Cortex of kidney (tissue), 1 donor: ENCODE measurements around the gene CD1C.
"Not testable (repeated sequence)": the region's sequence is repeated elsewhere in the genome, so short reads cannot be mapped to it uniquely, and the experiment has no call there.

ENCODE experiments used
- DNase-seq: peaks from one replicate; lab custom pipeline; 2025; lab: John Stamatoyannopoulos, UW

CD1C gene

GRCh38 chr1:158329300-158329699 lies 39.6 kb downstream of the CD1C start:
- DNase-seq = no peak

- no peak for DNase-seq
These were observed 40.0 kb downstream of the CD1C start for GRCh38 chr1:158329733-158330132.

- no peak for DNase-seq
These were observed 40.8 kb downstream of the CD1C start for GRCh38 chr1:158330391-158331105.

DNA sequence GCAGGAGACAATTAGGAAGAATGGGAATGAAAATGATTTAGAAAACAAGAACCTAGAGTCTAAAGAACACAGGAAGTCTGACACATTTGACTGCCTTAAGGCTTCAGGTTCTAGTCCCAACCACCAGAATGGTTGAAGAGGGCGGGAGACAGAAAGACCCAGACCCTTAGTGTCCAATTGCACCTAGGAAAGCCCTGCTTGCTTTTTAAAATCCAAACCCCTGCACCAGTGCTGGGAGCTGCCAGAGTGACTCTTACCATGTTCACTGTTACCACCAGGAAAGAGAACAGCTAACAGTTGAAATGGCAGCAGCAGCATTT lies 41.3 kb downstream of the CD1C start:
- no peak for DNase-seq

DNA sequence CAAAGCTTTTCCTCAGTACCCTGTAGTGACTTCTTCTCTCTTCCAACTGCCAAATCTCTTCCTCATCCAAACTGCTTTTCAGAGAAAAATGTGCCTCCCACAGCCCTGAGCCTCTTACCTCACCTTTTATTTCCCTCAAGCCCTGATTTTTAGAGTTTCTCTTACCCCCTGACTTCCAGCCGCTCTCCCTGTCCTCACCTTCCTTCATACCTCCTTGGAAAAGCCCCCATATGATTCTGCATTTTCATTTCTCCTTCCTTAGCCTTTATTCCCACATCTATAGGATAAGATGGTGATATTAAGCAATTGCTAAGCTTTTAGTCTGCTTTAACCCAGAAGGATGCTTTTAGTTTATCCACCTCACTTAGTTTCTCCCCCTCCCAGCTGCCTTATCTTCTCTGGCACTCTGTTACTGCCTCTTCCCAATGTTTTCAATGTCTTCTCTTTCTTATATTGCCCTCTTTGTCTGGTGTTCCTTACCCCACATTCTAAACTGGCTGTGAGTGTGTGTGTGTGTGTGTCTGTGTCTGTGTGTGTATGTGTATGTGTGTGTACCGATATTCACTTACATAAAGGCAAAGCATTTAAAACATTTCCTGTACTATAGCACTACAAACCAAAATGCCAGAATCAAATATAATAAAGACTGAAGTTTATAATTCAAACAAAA lies 41.9 kb downstream of the CD1C start, which contains the start of gene CD1B:
TSS of gene CD1B (minus strand) at position 51 of the 670 bp plus-strand sequence. CDS start 108 bp downstream, outside the sequence.
- DNase-seq = no peak

DNA sequence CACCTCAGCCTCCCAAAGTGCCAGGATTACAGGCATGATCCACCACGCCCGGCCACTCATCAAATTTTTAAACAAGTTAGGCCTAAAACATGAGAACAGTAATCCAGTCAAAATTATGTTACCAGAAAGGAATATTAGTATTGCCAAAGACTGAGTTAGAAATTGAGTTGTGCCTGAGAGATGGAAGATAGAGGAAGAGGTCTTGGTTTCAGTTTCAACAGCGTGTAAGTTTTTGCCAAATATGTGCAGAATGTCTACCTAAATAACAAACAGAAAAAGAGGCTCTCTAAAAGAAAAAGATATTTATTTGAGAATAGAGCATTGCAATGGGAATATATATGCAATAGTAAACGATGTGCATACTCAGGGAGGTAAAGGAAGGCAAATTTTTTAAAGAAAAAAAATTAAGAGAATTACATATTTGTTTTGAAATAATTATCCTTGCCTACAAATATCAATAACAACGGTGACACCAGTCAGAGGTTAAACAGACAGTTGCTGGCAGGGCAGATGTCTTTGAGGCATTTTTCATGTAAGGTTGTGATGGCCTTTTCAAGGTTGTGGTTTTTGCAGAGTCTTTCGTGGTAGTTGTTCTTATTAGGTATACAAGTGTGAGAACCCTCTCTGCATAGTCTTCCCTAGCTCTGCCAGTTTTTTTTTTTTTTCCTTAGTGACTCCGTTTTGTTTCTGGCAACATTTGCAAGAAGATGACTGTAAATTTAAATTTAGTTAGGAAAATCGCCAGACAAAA lies 43.9 kb downstream of the CD1C start:
- DNase-seq = no peak

- no peak for DNase-seq
These were observed 44.9 kb downstream of the CD1C start for GRCh38 chr1:158334526-158335212.

DNA sequence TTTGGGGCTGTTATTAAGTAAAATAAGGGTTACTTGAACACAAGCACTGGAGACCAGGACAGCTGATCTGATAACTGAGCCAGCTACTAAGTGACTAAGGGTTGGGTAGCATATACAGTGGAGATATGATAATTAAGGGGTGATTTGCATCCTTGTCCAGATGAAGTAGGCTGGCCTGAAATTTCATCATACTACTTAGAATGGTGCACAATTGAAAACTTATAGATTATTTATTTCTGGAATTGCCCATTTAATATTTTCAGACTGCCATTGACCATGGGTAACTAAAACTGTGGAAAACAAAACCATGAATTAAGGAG lies 45.5 kb downstream of the CD1C start:
- DNase-seq = no peak

GRCh38 chr1:158336413-158336812 lies 46.7 kb downstream of the CD1C start:
- DNase-seq = not testable (repeated sequence)
